ENCODE data around the gene BCAT1. TPM values are rescaled to one million over a fixed set of nuclear protein-coding genes. Genes with fewer than 3 reads are reported as not detected.
"Not testable (repeated sequence)": the region's sequence is repeated elsewhere in the genome, so short reads cannot be mapped to it uniquely, and the experiment has no call there.

The BCAT1 gene
- total RNA-seq, 1 experiment from 2014 or later, result 32.8 TPM

- DNase-seq (ENCODE audit: low spot score), result no peak
Observed at GRCh38 chr12:24815114-24815423, 133.8 kb downstream of the BCAT1 start.

GRCh38 chr12:24814379-24815113 lies 134.4 kb downstream of the BCAT1 start:
- DNase-seq (ENCODE audit: low spot score), result no peak

- DNase-seq (ENCODE audit: low spot score), result no peak
Observed at GRCh38 chr12:24810378-24810777, 138.5 kb downstream of the BCAT1 start.

GRCh38 chr12:24809306-24809705 lies 139.6 kb downstream of the BCAT1 start:
- not testable (repeated sequence) for DNase-seq (ENCODE audit: low spot score)

GRCh38 chr12:24808651-24809050 lies 140.2 kb downstream of the BCAT1 start:
- DNase-seq (ENCODE audit: low spot score), result no peak

GRCh38 chr12:24806386-24806785 lies 142.5 kb downstream of the BCAT1 start:
- no peak for DNase-seq (ENCODE audit: low spot score)

GRCh38 chr12:24803430-24804245 lies 145.3 kb downstream of the BCAT1 start:
- DNase-seq (ENCODE audit: low spot score), result no peak

GRCh38 chr12:24798335-24798734 lies 150.6 kb downstream of the BCAT1 start:
- no peak for DNase-seq (ENCODE audit: low spot score)

GRCh38 chr12:24797901-24798300 lies 151.0 kb downstream of the BCAT1 start:
- DNase-seq (ENCODE audit: low spot score), result no peak

- no peak for DNase-seq (ENCODE audit: low spot score)
Observed at GRCh38 chr12:24796876-24797275, 152.0 kb downstream of the BCAT1 start.

GRCh38 chr12:24795699-24796347 lies 153.1 kb downstream of the BCAT1 start:
- no peak for DNase-seq (ENCODE audit: low spot score)

- no peak for DNase-seq (ENCODE audit: low spot score)
Observed at GRCh38 chr12:24791622-24792021, 157.3 kb downstream of the BCAT1 start.

GRCh38 chr12:24788886-24789285 lies 160.0 kb downstream of the BCAT1 start:
- no peak for DNase-seq (ENCODE audit: low spot score)

- no peak for DNase-seq (ENCODE audit: low spot score)
Observed at GRCh38 chr12:24780697-24781368, 168.1 kb downstream of the BCAT1 start.

GRCh38 chr12:24778486-24779304 lies 170.2 kb downstream of the BCAT1 start:
- peak; percentile 33 for DNase-seq (ENCODE audit: low spot score)

- no peak for DNase-seq (ENCODE audit: low spot score)
Observed at GRCh38 chr12:24777359-24777758, 171.5 kb downstream of the BCAT1 start.

GRCh38 chr12:24776861-24777260 lies 172.0 kb downstream of the BCAT1 start:
- DNase-seq (ENCODE audit: low spot score), result no peak

GRCh38 chr12:24775073-24775472 lies 173.8 kb downstream of the BCAT1 start:
- DNase-seq (ENCODE audit: low spot score), result no peak

GRCh38 chr12:24773996-24774395 lies 174.9 kb downstream of the BCAT1 start:
- DNase-seq (ENCODE audit: low spot score), result no peak

GRCh38 chr12:24772813-24773212 lies 176.1 kb downstream of the BCAT1 start:
- no peak for DNase-seq (ENCODE audit: low spot score)

GRCh38 chr12:24770821-24771220 lies 178.1 kb downstream of the BCAT1 start:
- DNase-seq (ENCODE audit: low spot score), result no peak
